GM19455 (cell line): ENCODE measurements around the gene N4BP2.

ENCODE experiments used
- ATAC-seq: cut with Tn5 transposase; IDR thresholded peaks from one replicate; pipeline ENCODE4 v1.9.1; 2021; ENCODE audit not compliant: unreplicated experiment

Gene N4BP2

DNA sequence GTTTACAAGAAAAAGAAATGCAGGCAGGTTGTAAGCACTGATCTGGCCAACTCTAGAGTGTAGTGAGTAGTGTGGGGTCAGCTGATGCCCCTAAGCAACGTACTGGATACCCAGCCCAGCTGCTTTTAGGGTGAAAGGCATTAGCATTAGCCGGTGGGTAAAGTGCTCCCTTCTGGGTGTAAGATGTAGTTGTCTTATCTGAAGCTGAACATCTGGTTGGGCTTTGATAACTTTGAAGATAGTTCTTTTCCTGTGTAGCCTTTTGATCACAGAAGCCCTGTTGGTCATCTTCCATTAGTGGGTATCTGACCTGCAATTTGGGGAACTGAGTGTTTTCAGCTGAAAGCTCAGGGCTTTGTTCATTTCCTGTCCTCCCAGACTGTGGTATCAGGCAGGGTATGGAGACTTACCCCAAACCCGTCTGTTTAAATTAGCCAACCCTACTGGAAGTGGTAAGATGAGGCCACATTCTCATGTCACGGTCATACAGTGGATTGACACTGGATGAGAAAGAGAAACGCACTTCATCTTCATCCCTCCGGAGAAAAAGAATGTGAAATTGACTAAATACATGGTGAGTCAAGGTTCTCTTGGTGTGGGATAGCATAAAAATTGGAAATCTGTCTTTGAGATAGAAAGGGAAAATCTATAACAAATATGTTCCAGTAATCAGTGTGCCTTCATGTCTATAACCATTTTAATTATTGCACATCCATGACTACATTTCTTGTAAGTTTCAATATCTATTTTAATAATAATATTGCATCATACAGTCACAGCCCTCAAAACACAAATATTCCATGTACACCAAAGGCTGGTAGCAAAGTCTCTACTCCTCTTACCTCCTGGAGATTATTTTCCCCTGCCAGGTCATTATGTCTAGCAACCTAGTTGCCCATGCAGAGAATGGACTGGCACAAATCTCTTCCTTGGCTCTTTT, 148.9 kb downstream of the N4BP2 start:
- ATAC-seq: peak; percentile 68

DNA sequence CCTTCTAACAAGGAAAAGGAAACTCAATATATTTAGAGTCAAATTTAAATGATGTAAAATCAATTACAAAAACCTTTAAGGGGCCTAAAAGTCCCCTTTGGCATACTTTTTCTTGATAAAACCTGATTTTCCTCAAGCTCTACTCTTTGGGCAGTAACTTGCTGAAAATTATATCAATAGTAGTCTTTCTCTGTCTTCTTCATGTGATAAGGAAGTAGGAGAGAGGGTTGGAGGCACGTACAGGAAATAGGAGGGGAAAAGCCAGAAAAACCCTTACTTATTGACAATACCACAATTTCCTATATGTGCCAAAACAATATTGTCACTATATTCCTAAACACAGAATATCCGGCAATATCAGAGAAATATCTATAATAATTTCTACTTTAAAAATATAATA, 149.8 kb downstream of the N4BP2 start:
- no peak for ATAC-seq
